ENCODE measurements around the gene CSMD2. TPM values are rescaled to one million over a fixed set of nuclear protein-coding genes. Genes with fewer than 3 reads are reported as not detected.

The CSMD2 gene
- total RNA-seq, 1 donor from 2014 or later: 0.25 TPM

- ATAC-seq: no peak
- DNase-seq (ENCODE audit: low spot score): no peak
Observed at GRCh38 chr1:33661811-33662454, 503.1 kb downstream of the CSMD2 start.

GRCh38 chr1:33660956-33661355 is 504.1 kb downstream of the CSMD2 start:
- DNase-seq (ENCODE audit: low spot score) (no peak), ATAC-seq (no peak)

GRCh38 chr1:33660244-33660643 is 504.8 kb downstream of the CSMD2 start:
- ATAC-seq (peak; percentile 36), DNase-seq (ENCODE audit: low spot score) (no peak)

GRCh38 chr1:33659641-33660040 is 505.4 kb downstream of the CSMD2 start:
- DNase-seq (ENCODE audit: low spot score) (no peak), ATAC-seq (no peak)

- no peak for ATAC-seq
Observed at GRCh38 chr1:33657833-33658232, 507.2 kb downstream of the CSMD2 start.

GRCh38 chr1:33656467-33657005 is 508.5 kb downstream of the CSMD2 start:
- no peak for DNase-seq (ENCODE audit: low spot score)
- no peak for ATAC-seq

More at GRCh38 chr1:33657833-33658232, 507.2 kb downstream of the CSMD2 start:
- DNase-seq (ENCODE audit: low spot score): no peak

- no peak for DNase-seq (ENCODE audit: low spot score)
- ATAC-seq: peak; percentile 44
Observed at GRCh38 chr1:33655496-33655895, 509.5 kb downstream of the CSMD2 start.

GRCh38 chr1:33654267-33654834 is 510.7 kb downstream of the CSMD2 start:
- ATAC-seq: peak; percentile 60
- no peak for DNase-seq (ENCODE audit: low spot score)

GRCh38 chr1:33653226-33653625 is 511.8 kb downstream of the CSMD2 start:
- DNase-seq (ENCODE audit: low spot score) (no peak), ATAC-seq (no peak)

- ATAC-seq: no peak
- DNase-seq (ENCODE audit: low spot score): no peak
Observed at GRCh38 chr1:33650708-33651107, 514.3 kb downstream of the CSMD2 start.

GRCh38 chr1:33649759-33650158 is 515.3 kb downstream of the CSMD2 start:
- ATAC-seq: no peak
- no peak for DNase-seq (ENCODE audit: low spot score)

- ATAC-seq: no peak
- DNase-seq (ENCODE audit: low spot score): no peak
Observed at GRCh38 chr1:33643216-33643615, 521.8 kb downstream of the CSMD2 start.

- ATAC-seq: peak; percentile 44
- no peak for DNase-seq (ENCODE audit: low spot score)
Observed at GRCh38 chr1:33641104-33641830, 523.8 kb downstream of the CSMD2 start.

- ATAC-seq: no peak
- DNase-seq (ENCODE audit: low spot score): no peak
Observed at GRCh38 chr1:33640114-33640660, 524.8 kb downstream of the CSMD2 start.

GRCh38 chr1:33637846-33638440 is 527.1 kb downstream of the CSMD2 start:
- DNase-seq (ENCODE audit: low spot score) (no peak), ATAC-seq (no peak)

- no peak for DNase-seq (ENCODE audit: low spot score)
- no peak for ATAC-seq
Observed at GRCh38 chr1:33636209-33636608, 528.8 kb downstream of the CSMD2 start.

- ATAC-seq (no peak), DNase-seq (ENCODE audit: low spot score) (no peak)
Observed at GRCh38 chr1:33635336-33636012, 529.6 kb downstream of the CSMD2 start.

GRCh38 chr1:33634806-33635205 is 530.2 kb downstream of the CSMD2 start:
- no peak for DNase-seq (ENCODE audit: low spot score)
- ATAC-seq: peak; percentile 73

- ATAC-seq: no peak
- DNase-seq (ENCODE audit: low spot score): no peak
Observed at GRCh38 chr1:33634143-33634542, 530.9 kb downstream of the CSMD2 start.

- DNase-seq (ENCODE audit: low spot score): peak; percentile 82
- ATAC-seq: peak; percentile 98
Observed at GRCh38 chr1:33633019-33633801, 531.8 kb downstream of the CSMD2 start.
